ENCODE measurements around the gene NFKBIZ. TPM values are rescaled to one million over a fixed set of nuclear protein-coding genes. Genes with fewer than 3 reads are reported as not detected.

The NFKBIZ gene
- total and polyA plus RNA-seq, 9 of the 15 experiments (the other 6 are each of a cell fraction or from before 2014, with no cell fraction given) = 1.2 to 13.7 (median 5.7) TPM

- TF ChIP-seq CBX8 (IDR thresholded peaks at IDR 0.05; ENCODE audit: borderline replicate concordance, extremely low read depth, low read depth, low read length, poor library complexity, severe bottlenecking) (no peak), ESRRB (CRISPR knock-in tag; IDR thresholded peaks at IDR 0.05; ENCODE audit: borderline replicate concordance) (no peak)
These were observed 26.8 kb downstream of the NFKBIZ start (continued) for GRCh38 chr3:101876142-101876541.

GRCh38 chr3:101878589-101878988 lies 29.3 kb downstream of the NFKBIZ start:
- H3K9ac ChIP-seq (ENCODE audit: insufficient read depth in 1 of 2, low read depth in 2 of 2, low read length in 2 of 2) = no peak overlapping the region
- DNase-seq (ENCODE audit: extremely low read depth in 1 of 4, low spot score in 3 of 4) (no peak), ATAC-seq (no peak), FAIRE-seq (no peak)
- no peaks in the 10 kb centered on the region for H4K20me1 ChIP-seq (replicated peaks; ENCODE audit: control insufficient read depth, insufficient read depth, low read length)
- no peaks in the 10 kb centered on the region for H3K9me1 ChIP-seq (ENCODE audit: control insufficient read depth, insufficient read depth, low read length)
- 18% methylated on average over 2 of the region's 2 CpGs for WGBS (ENCODE audit: insufficient coverage, low coverage, missing lambda C conversion rate)
- H3K27ac ChIP-seq (ENCODE audit: extremely low read depth, low read depth, low read length) = no peak overlapping the region
- no peaks in the 10 kb centered on the region for H3K4me1 ChIP-seq (replicated peaks in 1 of 2; ENCODE audit: control insufficient read depth in 2 of 2, insufficient read depth in 2 of 2, low read length in 2 of 2)
- H3K4me3 ChIP-seq = no peak overlapping the region
- H3K36me3 ChIP-seq (ENCODE audit: control insufficient read depth, insufficient read depth, low read length) = no peaks in the 10 kb centered on the region
- ChIA-PET CTCF (ENCODE audit: low intra/inter-chr PET ratio) (interaction anchor here (0.7 kb wide), 1 partner anchor 1281 kb away, joined by 3 read pairs; no protein-coding TSS in a partner anchor), POLR2A (no interaction called here)
- no peaks in the 10 kb centered on the region for H3K27me3 ChIP-seq (ENCODE audit: control insufficient read depth in 2 of 2, insufficient read depth in 2 of 2, low read length in 2 of 2)
- H2AFZ ChIP-seq (ENCODE audit: low read depth, low read length) = no peak overlapping the region
- no TSS peak for BruUV-seq (replicated peaks)
- no peaks in the 10 kb centered on the region for H3K9me3 ChIP-seq (replicated peaks; ENCODE audit: control insufficient read depth, insufficient read depth, low read depth, low read length)
- no peaks in the 10 kb centered on the region for H3K79me2 ChIP-seq (ENCODE audit: control insufficient read depth, insufficient read depth, low read length)
- in situ Hi-C loops (cut with MboI) (no loop called here), intact Hi-C loops (cut with micrococcal nuclease) (no loop called here)
- no peak overlapping the region for H3K4me2 ChIP-seq (ENCODE audit: insufficient read depth, low read length)
- TF ChIP-seq POLR3G (IDR thresholded peaks at IDR 0.05; ENCODE audit: extremely low read depth, insufficient read length, insufficient replicate concordance) (no peak), PCBP2 (IDR thresholded peaks at IDR 0.05; ENCODE audit: low read depth, low read length, poor library complexity, severe bottlenecking) (no peak), MLX (CRISPR knock-in tag; conservative IDR thresholded peaks at IDR 0.05) (no peak), DLX4 (CRISPR knock-in tag; IDR thresholded peaks at IDR 0.05) (no peak), JUND (IDR thresholded peaks at IDR 0.05; ENCODE audit: borderline replicate concordance, low read depth, low read length) (no peak), JUND (tag; IDR thresholded peaks at IDR 0.05; ENCODE audit: borderline replicate concordance, low read depth, low read length) (no peak), CHCHD3 (CRISPR knock-in tag; IDR thresholded peaks at IDR 0.05) (no peak), SREBF2 (CRISPR knock-in tag; IDR thresholded peaks at IDR 0.05) (no peak), CEBPZ (IDR thresholded peaks at IDR 0.05; ENCODE audit: borderline replicate concordance, low read depth, low read length) (no peak), POLR2B (IDR thresholded peaks at IDR 0.05; ENCODE audit: low read depth, partially characterized antibody) (no peak), BCL6 (CRISPR knock-in tag; IDR thresholded peaks at IDR 0.05) (no peak), U2AF2 (optimal IDR thresholded peaks at IDR 0.05; ENCODE audit: low read depth, low read length) (no peak)
